ENCODE measurements around the gene PIGX. TPM values are rescaled to one million over a fixed set of nuclear protein-coding genes. Genes with fewer than 3 reads are reported as not detected.

The PIGX gene
- total and polyA plus RNA-seq, 2 of the 4 experiments (the other 2 are of a cell fraction) = 9.4 to 14.5 TPM

DNA sequence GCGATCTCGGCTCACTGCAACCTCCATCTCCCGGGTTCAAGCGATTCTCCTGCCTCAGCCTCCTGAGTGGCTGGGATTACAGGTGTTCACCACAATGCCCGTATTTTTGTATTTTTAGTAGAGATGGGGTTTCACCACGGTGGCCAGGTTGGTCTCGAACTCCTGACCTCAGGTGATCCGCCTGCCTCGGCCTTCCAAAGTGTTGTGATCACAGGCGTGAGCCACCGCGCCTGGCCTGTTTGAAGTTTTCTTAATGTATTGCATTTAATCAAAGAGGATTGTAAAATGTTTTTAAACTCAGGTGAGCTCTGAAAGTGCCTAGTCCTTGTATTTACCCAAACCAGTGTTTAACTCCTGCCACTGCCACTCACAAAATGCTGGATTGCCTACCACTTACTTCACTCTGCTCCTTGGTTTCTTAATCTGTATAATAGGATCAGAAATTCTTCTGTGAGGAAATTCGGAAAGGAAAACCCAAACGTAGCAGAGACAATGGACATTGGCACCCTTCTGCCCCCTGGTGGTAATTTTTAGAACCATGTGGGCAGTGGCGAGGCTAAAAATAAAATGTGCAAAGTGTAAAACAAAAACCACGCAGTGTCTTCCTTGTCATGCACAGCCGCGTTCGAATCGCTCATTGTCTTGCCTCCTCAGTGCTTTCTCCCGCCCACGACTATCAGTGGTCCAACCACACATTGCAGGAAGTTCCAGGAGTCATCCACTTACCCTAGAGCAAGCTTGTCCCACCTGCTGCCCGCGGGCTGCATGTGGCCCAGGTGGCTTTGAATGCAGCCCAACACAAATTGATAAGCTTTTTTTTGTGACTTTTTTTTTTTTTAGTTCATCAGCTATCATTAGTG, 27.4 kb upstream of the PIGX start:
- in situ Hi-C loops (cut with MboI; ENCODE audit: low sequenced_read_pairs) = loop anchor here (5.0 kb wide), 2 partner anchors 77 to 432 kb away; no protein-coding TSS in a partner anchor
- Histone ChIP-seq H3K4me1 (ENCODE audit: control insufficient read depth, insufficient read depth, low read length) (peaks cover 4% of the 10 kb centered on the region; the same call in 1 of the 2 replicates), H3K27ac (ENCODE audit: insufficient read depth, low read length) (no peak overlapping the region), H3K9me3 (ENCODE audit: control insufficient read depth, insufficient read depth, low read length) (no peaks in the 10 kb centered on the region), H2AFZ (replicated peaks; ENCODE audit: low read length, poor library complexity) (peak overlapping the region; percentile 81), H3K14ac (replicated peaks; ENCODE audit: low read depth, low read length) (no peak overlapping the region), H3K9ac (ENCODE audit: low read depth, low read length) (no peak overlapping the region), H2BK15ac (ENCODE audit: low read depth, low read length) (no peak overlapping the region), H3K79me1 (ENCODE audit: low read depth in 1 of 2, low read length in 2 of 2) (no peaks in the 10 kb centered on the region), H3K4me3 (ENCODE audit: insufficient read depth, low read depth, low read length) (no peak overlapping the region), H2AK5ac (ENCODE audit: low read depth, low read length) (no peak overlapping the region), H3K9me1 (ENCODE audit: insufficient read depth, low read length) (no peaks in the 10 kb centered on the region; the same call in 1 of the 2 replicates), H2BK20ac (ENCODE audit: low read depth, low read length) (no peak overlapping the region), H3K36me3 (ENCODE audit: control insufficient read depth, insufficient read depth, low read length) (no peaks in the 10 kb centered on the region), H2BK120ac (ENCODE audit: low read depth, low read length) (no peak overlapping the region), H3K18ac (ENCODE audit: low read depth, low read length) (no peak overlapping the region), H2BK5ac (ENCODE audit: low read depth, low read length, poor library complexity, severe bottlenecking) (no peak overlapping the region), H4K91ac (ENCODE audit: insufficient read depth, low read depth, low read length) (no peak overlapping the region), H3K56ac (ENCODE audit: extremely low read depth, insufficient read depth, low read length) (no peak overlapping the region), H3K23ac (ENCODE audit: low read depth, low read length) (no peak overlapping the region), H2AK9ac (replicated peaks; ENCODE audit: low read depth, low read length, poor library complexity) (peak overlapping the region; percentile 48), H4K8ac (ENCODE audit: low read depth in 2 of 2, low read length in 2 of 2) (no peak overlapping the region), H3K4me2 (ENCODE audit: low read depth, low read length) (peak overlapping the region; percentile 53), H4K20me1 (ENCODE audit: insufficient read depth, low read length) (no peaks in the 10 kb centered on the region), H3K27me3 (ENCODE audit: control insufficient read depth, insufficient read depth, low read length) (peaks cover 8% of the 10 kb centered on the region), H3K4ac (ENCODE audit: low read depth, low read length) (peak overlapping the region; percentile 12; the same call in 1 of the 2 replicates), H4K5ac (ENCODE audit: low read depth, low read length) (no peak overlapping the region)
- dilution Hi-C loops (cut with HindIII; ENCODE audit: low sequenced_read_pairs, unreplicated experiment) = no loop called here
- TF ChIP-seq RCOR1 (IDR thresholded peaks at IDR 0.05; ENCODE audit: insufficient replicate concordance, low read length) (no peak), CHD1 (IDR thresholded peaks at IDR 0.05; ENCODE audit: low read depth, low read length) (no peak), SMC3 (IDR thresholded peaks at IDR 0.05; ENCODE audit: low read depth, low read length) (peak; percentile 98), CTCF (conservative IDR thresholded peaks at IDR 0.05; ENCODE audit: low read depth, low read length) (peak; percentile 88), RAD21 (IDR thresholded peaks at IDR 0.05; ENCODE audit: low read length) (peak; percentile 88), USF2 (IDR thresholded peaks at IDR 0.05; ENCODE audit: low read depth, low read length) (no peak), MAZ (IDR thresholded peaks at IDR 0.05; ENCODE audit: borderline replicate concordance, low read depth, low read length) (no peak)
- ChIA-PET POLR2A (ENCODE audit: unreplicated experiment) (interaction anchor here (0.6 kb wide), 1 partner anchor 9 kb away, joined by 3 read pairs; no protein-coding TSS in a partner anchor), CTCF (interaction anchor here (0.6 to 1.9 kb wide), 4 partner anchors 53 to 432 kb away, joined by 3 to 13 read pairs (median 6); no protein-coding TSS in a partner anchor)
- no TSS peak for BruUV-seq (replicated peaks)
- intact Hi-C loops (cut with micrococcal nuclease) = loop anchor here (1.0 to 10.0 kb wide), 4 partner anchors 75 to 430 kb away; no protein-coding TSS in a partner anchor
- WGBS, 2 experiments (ENCODE audit: extremely low coverage in 2 of 2, insufficient read length in 1 of 2) = 0% methylated on average over 8 of the region's 24 CpGs; no CpG with 5 or more reads in 1 of the 2 experiments
- ATAC-seq (ENCODE audit: low read depth) = peak; percentile 76
- DNase-seq = peak; percentile 47
